Glutamatergic neuron (in vitro differentiated cells): Measurements from ENCODE around the gene C2CD4D. TPM values are rescaled to one million over a fixed set of nuclear protein-coding genes. Genes with fewer than 3 reads are reported as not detected.

ENCODE experiments used
- DNase-seq: peaks from one replicate; pipeline ENCODE4 v3.0.0; 2022
- H3K27ac Mint-ChIP-seq: one replicate; pipeline ENCODE4 v1.8.0; 2020; ENCODE audit warnings: mild to moderate bottlenecking, mixed read lengths, inconsistent platforms; ENCODE audit not compliant: unreplicated experiment
- H3K27me3 Mint-ChIP-seq: one replicate; pipeline ENCODE4 v1.8.0; 2020; ENCODE audit warnings: mild to moderate bottlenecking, moderate library complexity, mixed read lengths, inconsistent platforms; ENCODE audit not compliant: unreplicated experiment
- H3K36me3 Mint-ChIP-seq: one replicate; pipeline ENCODE4 v1.8.0; 2020; ENCODE audit warnings: mild to moderate bottlenecking, mixed read lengths, inconsistent platforms; ENCODE audit not compliant: unreplicated experiment
- H3K4me1 Mint-ChIP-seq: one replicate; pipeline ENCODE4 v1.8.0; 2020; ENCODE audit warnings: mild to moderate bottlenecking, low read depth, mixed read lengths, inconsistent platforms; ENCODE audit not compliant: unreplicated experiment
- H3K4me3 Mint-ChIP-seq: one replicate; pipeline ENCODE4 v1.8.0; 2020; ENCODE audit warnings: mild to moderate bottlenecking, mixed read lengths, inconsistent platforms; ENCODE audit not compliant: unreplicated experiment
- H3K9me3 Mint-ChIP-seq: one replicate; pipeline ENCODE4 v1.8.0; 2020; ENCODE audit warnings: mild to moderate bottlenecking, moderate library complexity, mixed read lengths, inconsistent platforms; ENCODE audit not compliant: unreplicated experiment
- total RNA-seq: library from RNA; stranded (reverse); fragmentation: NEBNext Ultra II Directional; extraction: Animal tissue kit (Norgen Biotek cat#: 25700); gene quantifications from one replicate; pipeline ENCODE4 v1.2.1, GENCODE V29; 2021; ENCODE audit not compliant: unreplicated experiment
- TF ChIP-seq, protein P1 (sequence below): fragments of 200-600 bp; sonication (generic); IDR thresholded peaks from one replicate; pipeline ENCODE4 v1.5.0; 2021; ENCODE audit not compliant: partially characterized antibody, unreplicated experiment

Gene C2CD4D
- total RNA-seq, 1 donor from 2014 or later = not detected

- Mint-ChIP-seq H3K27me3 (peaks cover 11% of the 10 kb centered on the region), H3K4me1 (no peaks in the 10 kb centered on the region), H3K4me3 (no peak overlapping the region), H3K36me3 (no peaks in the 10 kb centered on the region), H3K9me3 (no peaks in the 10 kb centered on the region), H3K27ac (no peak overlapping the region)
- TF ChIP-seq, protein P1, sequence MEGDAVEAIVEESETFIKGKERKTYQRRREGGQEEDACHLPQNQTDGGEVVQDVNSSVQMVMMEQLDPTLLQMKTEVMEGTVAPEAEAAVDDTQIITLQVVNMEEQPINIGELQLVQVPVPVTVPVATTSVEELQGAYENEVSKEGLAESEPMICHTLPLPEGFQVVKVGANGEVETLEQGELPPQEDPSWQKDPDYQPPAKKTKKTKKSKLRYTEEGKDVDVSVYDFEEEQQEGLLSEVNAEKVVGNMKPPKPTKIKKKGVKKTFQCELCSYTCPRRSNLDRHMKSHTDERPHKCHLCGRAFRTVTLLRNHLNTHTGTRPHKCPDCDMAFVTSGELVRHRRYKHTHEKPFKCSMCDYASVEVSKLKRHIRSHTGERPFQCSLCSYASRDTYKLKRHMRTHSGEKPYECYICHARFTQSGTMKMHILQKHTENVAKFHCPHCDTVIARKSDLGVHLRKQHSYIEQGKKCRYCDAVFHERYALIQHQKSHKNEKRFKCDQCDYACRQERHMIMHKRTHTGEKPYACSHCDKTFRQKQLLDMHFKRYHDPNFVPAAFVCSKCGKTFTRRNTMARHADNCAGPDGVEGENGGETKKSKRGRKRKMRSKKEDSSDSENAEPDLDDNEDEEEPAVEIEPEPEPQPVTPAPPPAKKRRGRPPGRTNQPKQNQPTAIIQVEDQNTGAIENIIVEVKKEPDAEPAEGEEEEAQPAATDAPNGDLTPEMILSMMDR = no peak
- DNase-seq = no peak
Observed at GRCh38 chr1:151816548-151817352, 22.9 kb downstream of the C2CD4D start.

GRCh38 chr1:151815716-151816327, 23.8 kb downstream of the C2CD4D start:
- Mint-ChIP-seq H3K27me3 (peaks cover 11% of the 10 kb centered on the region), H3K9me3 (no peaks in the 10 kb centered on the region), H3K27ac (no peak overlapping the region), H3K4me1 (peaks cover 8% of the 10 kb centered on the region), H3K36me3 (no peaks in the 10 kb centered on the region), H3K4me3 (no peak overlapping the region)
- TF ChIP-seq, protein P1 = no peak
- no peak for DNase-seq

DNA sequence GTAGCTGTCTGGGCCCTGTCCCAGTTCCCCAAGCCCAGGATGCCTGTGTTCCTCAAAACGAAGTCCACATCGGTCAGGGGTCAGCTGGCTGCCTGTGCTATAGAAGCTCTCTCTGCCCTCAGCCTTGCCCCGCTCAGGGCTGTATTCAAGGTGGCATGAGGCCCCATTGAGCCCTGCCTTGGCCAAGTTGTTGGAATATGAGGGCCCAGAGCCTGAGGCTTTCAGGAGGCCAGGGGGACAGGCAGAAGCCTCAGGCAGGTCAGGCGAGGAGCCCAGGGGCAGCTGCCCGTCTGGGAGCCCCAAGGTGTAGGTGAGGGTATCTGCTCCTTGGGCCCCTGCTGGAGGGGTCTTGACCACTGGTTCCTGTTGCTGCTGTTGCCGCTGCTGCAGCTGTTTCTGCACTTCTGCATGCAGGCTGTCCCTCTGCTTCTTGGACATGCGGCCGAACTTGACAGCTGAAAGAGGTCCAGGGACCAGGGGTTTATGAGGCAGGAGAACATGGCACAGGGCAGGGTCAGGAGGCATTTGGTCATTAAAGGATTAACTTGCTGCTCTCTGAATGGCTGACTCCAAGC, 24.6 kb downstream of the C2CD4D start:
- TF ChIP-seq, protein P1 = no peak
- no peak overlapping the region for H3K4me3 Mint-ChIP-seq
- no peaks in the 10 kb centered on the region for H3K36me3 Mint-ChIP-seq
- H3K27me3 Mint-ChIP-seq = peaks cover 11% of the 10 kb centered on the region
- peaks cover 8% of the 10 kb centered on the region for H3K4me1 Mint-ChIP-seq
- no peak overlapping the region for H3K27ac Mint-ChIP-seq
- no peaks in the 10 kb centered on the region for H3K9me3 Mint-ChIP-seq
- no peak for DNase-seq

DNA sequence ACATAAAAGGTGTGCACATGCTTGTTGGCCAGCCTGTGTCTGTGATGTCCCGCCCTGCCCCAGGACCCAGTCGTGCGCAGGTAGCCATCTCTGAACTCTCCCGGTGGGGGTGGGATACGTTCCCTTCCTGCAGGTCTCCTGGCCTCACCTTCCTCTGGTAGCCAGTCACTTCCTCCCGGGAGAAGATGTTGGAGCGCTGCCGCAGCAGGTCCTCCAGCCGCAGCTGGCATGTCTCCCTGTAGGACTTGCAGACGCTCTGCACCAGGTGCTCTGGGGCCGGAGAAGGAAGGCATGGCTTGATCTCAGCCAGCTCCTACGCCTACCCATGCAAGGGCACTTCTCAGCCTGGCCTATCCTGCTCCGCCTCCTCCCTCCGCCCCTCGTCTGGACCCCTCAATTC, 25.2 kb downstream of the C2CD4D start:
- Mint-ChIP-seq H3K4me3 (no peak overlapping the region), H3K36me3 (no peaks in the 10 kb centered on the region), H3K27ac (no peak overlapping the region)

More for the DNA sequence above, 25.2 kb downstream of the C2CD4D start:
- TF ChIP-seq, protein P1 = no peak
- DNase-seq = no peak
- Mint-ChIP-seq H3K4me1 (peaks cover 8% of the 10 kb centered on the region), H3K27me3 (peaks cover 8% of the 10 kb centered on the region), H3K9me3 (no peaks in the 10 kb centered on the region)
